Bone marrow (tissue), 2 donors: ENCODE results near the gene B3GAT1.

Experiments
- DNase-seq, 2 donors: peaks; one replicate each; lab custom pipeline; 2025; lab: John Stamatoyannopoulos, UW

Gene B3GAT1

GRCh38 chr11:134409552-134410429, 2.3 kb downstream of the B3GAT1 start:
- DNase-seq = no peak

- no peak for DNase-seq
These were observed 4.1 kb downstream of the B3GAT1 start for GRCh38 chr11:134407923-134408322.

GRCh38 chr11:134407321-134407828, 4.7 kb downstream of the B3GAT1 start:
- DNase-seq = no peak

GRCh38 chr11:134406264-134407185, 5.5 kb downstream of the B3GAT1 start:
- no peak for DNase-seq

GRCh38 chr11:134405841-134406240, 6.2 kb downstream of the B3GAT1 start:
- no peak for DNase-seq

- DNase-seq = no peak
These were observed 6.6 kb downstream of the B3GAT1 start for GRCh38 chr11:134405436-134405835.

- DNase-seq = no peak
These were observed 7.3 kb downstream of the B3GAT1 start for GRCh38 chr11:134404575-134405341.

- DNase-seq = no peak
These were observed 9.1 kb downstream of the B3GAT1 start for GRCh38 chr11:134402910-134403309.

- DNase-seq = no peak
These were observed 9.9 kb downstream of the B3GAT1 start for GRCh38 chr11:134401825-134402809.

- no peak for DNase-seq
These were observed 12.0 kb downstream of the B3GAT1 start for GRCh38 chr11:134399996-134400395.

GRCh38 chr11:134399293-134399654, 12.8 kb downstream of the B3GAT1 start:
- DNase-seq = no peak

- no peak for DNase-seq
These were observed 13.3 kb downstream of the B3GAT1 start for GRCh38 chr11:134398644-134399292.

GRCh38 chr11:134398079-134398444, 14.0 kb downstream of the B3GAT1 start:
- DNase-seq = no peak

GRCh38 chr11:134397304-134398078, 14.6 kb downstream of the B3GAT1 start:
- no peak for DNase-seq

GRCh38 chr11:134395002-134395401, 17.0 kb downstream of the B3GAT1 start:
- DNase-seq = no peak

- DNase-seq = no peak
These were observed 17.7 kb downstream of the B3GAT1 start for GRCh38 chr11:134394311-134394710.

- no peak for DNase-seq
These were observed 18.4 kb downstream of the B3GAT1 start for GRCh38 chr11:134393638-134394037.

- DNase-seq = no peak
These were observed 19.0 kb downstream of the B3GAT1 start for GRCh38 chr11:134392953-134393615.

- DNase-seq = no peak
These were observed 20.4 kb downstream of the B3GAT1 start for GRCh38 chr11:134391656-134392055.
